ENCODE measurements around the gene ZNF282. TPM values are rescaled to one million over a fixed set of nuclear protein-coding genes. Genes with fewer than 3 reads are reported as not detected.

Gene ZNF282
- total RNA-seq, 1 experiment from 2014 or later = 44.0 TPM

DNA sequence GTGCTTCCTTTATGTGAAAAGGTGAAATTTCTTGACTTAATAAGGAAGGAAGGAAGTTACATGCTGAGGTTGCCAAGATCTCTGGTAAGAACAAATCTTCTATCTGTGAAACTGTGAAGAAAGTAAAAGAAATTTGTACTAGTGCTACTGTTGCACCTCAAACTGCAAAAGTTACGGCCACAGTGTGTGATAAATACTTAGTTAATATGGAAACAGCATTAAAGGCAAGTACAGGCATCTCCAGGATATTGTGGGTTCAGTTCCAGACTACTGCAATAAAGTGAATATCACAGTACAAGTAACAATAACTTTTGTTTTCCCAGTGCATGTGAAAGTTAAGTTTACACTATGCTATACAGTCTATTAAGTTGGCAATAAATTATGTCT is 22.8 kb upstream of the ZNF282 start:
- H3K9me3 ChIP-seq = no peaks in the 10 kb centered on the region
- BruUV-seq (replicated peaks) = no TSS peak
- no peak for DNase-seq
- no peak overlapping the region for H3K4me3 ChIP-seq (ENCODE audit: low read depth, low read length)
- intact Hi-C loops (cut with micrococcal nuclease; ENCODE audit: unreplicated experiment) = no loop called here
- ChIA-PET CTCF (no interaction called here), POLR2A (no interaction called here)
- H3K9me3 Mint-ChIP-seq (ENCODE audit: unreplicated experiment) = no peaks in the 10 kb centered on the region
- no peak overlapping the region for H3K27ac Mint-ChIP-seq (ENCODE audit: unreplicated experiment)
- H3K27me3 Mint-ChIP-seq (ENCODE audit: insufficient read depth, unreplicated experiment) = no peaks in the 10 kb centered on the region
- no peaks in the 10 kb centered on the region for H3K36me3 ChIP-seq (ENCODE audit: control insufficient read depth, insufficient read depth, low read length)
- H3K36me3 Mint-ChIP-seq (ENCODE audit: insufficient read depth, unreplicated experiment) = peaks cover 58% of the 10 kb centered on the region
- TF ChIP-seq, protein P1, sequence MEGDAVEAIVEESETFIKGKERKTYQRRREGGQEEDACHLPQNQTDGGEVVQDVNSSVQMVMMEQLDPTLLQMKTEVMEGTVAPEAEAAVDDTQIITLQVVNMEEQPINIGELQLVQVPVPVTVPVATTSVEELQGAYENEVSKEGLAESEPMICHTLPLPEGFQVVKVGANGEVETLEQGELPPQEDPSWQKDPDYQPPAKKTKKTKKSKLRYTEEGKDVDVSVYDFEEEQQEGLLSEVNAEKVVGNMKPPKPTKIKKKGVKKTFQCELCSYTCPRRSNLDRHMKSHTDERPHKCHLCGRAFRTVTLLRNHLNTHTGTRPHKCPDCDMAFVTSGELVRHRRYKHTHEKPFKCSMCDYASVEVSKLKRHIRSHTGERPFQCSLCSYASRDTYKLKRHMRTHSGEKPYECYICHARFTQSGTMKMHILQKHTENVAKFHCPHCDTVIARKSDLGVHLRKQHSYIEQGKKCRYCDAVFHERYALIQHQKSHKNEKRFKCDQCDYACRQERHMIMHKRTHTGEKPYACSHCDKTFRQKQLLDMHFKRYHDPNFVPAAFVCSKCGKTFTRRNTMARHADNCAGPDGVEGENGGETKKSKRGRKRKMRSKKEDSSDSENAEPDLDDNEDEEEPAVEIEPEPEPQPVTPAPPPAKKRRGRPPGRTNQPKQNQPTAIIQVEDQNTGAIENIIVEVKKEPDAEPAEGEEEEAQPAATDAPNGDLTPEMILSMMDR (IDR thresholded peaks at IDR 0.05; ENCODE audit: insufficient read depth in 1 of 2, low read depth in 1 of 2, low read length in 1 of 2, severe bottlenecking in 1 of 2, unreplicated experiment in 1 of 2) = no peak
- H3K4me1 Mint-ChIP-seq (ENCODE audit: low read depth, unreplicated experiment) = no peaks in the 10 kb centered on the region
- H3K4me3 Mint-ChIP-seq (ENCODE audit: unreplicated experiment) = no peak overlapping the region
- H3K27me3 ChIP-seq (replicated peaks; ENCODE audit: control insufficient read depth, insufficient read depth, low read length) = no peaks in the 10 kb centered on the region
- H3K4me1 ChIP-seq = no peaks in the 10 kb centered on the region

DNA sequence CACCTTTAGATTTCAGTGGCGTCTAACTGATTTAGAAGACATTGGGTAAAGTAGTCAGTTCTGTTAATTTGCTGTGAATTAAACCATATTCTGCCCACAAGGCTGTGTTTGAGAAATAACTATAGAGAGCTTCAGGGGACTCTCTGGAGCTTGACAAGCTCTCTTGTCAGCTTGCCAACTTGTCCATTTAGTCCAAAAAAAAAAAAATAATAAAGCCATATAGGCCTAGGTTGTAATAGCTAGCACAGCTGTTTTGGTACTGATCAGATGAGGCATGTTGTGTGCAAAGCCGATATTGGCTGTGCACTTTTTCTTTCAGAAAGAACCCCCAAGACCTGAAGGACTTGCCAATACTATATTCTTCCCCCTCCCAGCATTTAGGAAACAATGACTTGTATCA is 20.2 kb upstream of the ZNF282 start:
- no peaks in the 10 kb centered on the region for H3K9me3 Mint-ChIP-seq (ENCODE audit: unreplicated experiment)
- intact Hi-C loops (cut with micrococcal nuclease; ENCODE audit: unreplicated experiment) = no loop called here
- H3K27me3 Mint-ChIP-seq (ENCODE audit: insufficient read depth, unreplicated experiment) = no peaks in the 10 kb centered on the region
- H3K36me3 ChIP-seq (ENCODE audit: control insufficient read depth, insufficient read depth, low read length) = peaks cover 1% of the 10 kb centered on the region; the same call in 1 of the 2 replicates
- H3K4me3 ChIP-seq (ENCODE audit: low read depth, low read length) = no peak overlapping the region
- no peak overlapping the region for H3K4me3 Mint-ChIP-seq (ENCODE audit: unreplicated experiment)
- no peak overlapping the region for H3K27ac Mint-ChIP-seq (ENCODE audit: unreplicated experiment)
- no TSS peak for BruUV-seq (replicated peaks)
- no peak for DNase-seq
- H3K9me3 ChIP-seq = no peaks in the 10 kb centered on the region
- H3K4me1 Mint-ChIP-seq (ENCODE audit: low read depth, unreplicated experiment) = no peaks in the 10 kb centered on the region
- ChIA-PET CTCF (no interaction called here), POLR2A (no interaction called here)
- H3K36me3 Mint-ChIP-seq (ENCODE audit: insufficient read depth, unreplicated experiment) = peaks cover 58% of the 10 kb centered on the region
- TF ChIP-seq, protein P1 (IDR thresholded peaks at IDR 0.05; ENCODE audit: insufficient read depth in 1 of 2, low read depth in 1 of 2, low read length in 1 of 2, severe bottlenecking in 1 of 2, unreplicated experiment in 1 of 2) = no peak
- no peaks in the 10 kb centered on the region for H3K4me1 ChIP-seq
- H3K27me3 ChIP-seq (replicated peaks; ENCODE audit: control insufficient read depth, insufficient read depth, low read length) = no peaks in the 10 kb centered on the region

DNA sequence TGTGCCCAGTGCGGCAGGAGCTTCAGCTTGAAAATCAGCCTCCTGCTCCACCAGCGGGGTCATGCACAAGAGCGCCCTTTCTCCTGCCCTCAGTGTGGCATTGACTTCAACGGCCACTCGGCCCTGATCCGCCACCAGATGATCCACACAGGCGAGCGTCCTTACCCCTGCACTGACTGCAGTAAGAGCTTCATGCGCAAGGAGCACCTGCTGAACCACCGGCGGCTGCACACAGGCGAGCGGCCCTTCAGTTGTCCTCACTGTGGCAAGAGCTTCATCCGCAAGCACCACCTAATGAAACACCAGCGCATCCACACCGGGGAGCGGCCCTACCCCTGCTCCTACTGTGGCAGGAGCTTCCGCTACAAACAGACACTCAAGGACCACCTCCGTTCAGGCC is 16.1 kb upstream of the ZNF282 start:
- no peaks in the 10 kb centered on the region for H3K27me3 ChIP-seq (replicated peaks; ENCODE audit: control insufficient read depth, insufficient read depth, low read length)
- intact Hi-C loops (cut with micrococcal nuclease; ENCODE audit: unreplicated experiment) = no loop called here
- CTCF ChIA-PET = no interaction called here
- no TSS peak for BruUV-seq (replicated peaks)
- Mint-ChIP-seq H3K27me3 (ENCODE audit: insufficient read depth, unreplicated experiment) (no peaks in the 10 kb centered on the region), H3K9me3 (ENCODE audit: unreplicated experiment) (no peaks in the 10 kb centered on the region), H3K4me3 (ENCODE audit: unreplicated experiment) (no peak overlapping the region), H3K36me3 (ENCODE audit: insufficient read depth, unreplicated experiment) (peaks cover 42% of the 10 kb centered on the region), H3K27ac (ENCODE audit: unreplicated experiment) (no peak overlapping the region), H3K4me1 (ENCODE audit: low read depth, unreplicated experiment) (no peaks in the 10 kb centered on the region)
- H3K9me3 ChIP-seq = no peaks in the 10 kb centered on the region
- no peak overlapping the region for H3K4me3 ChIP-seq (ENCODE audit: low read depth, low read length)
- POLR2A ChIA-PET = no interaction called here
- H3K4me1 ChIP-seq = no peaks in the 10 kb centered on the region
- H3K36me3 ChIP-seq (ENCODE audit: control insufficient read depth, insufficient read depth, low read length) = peaks cover 1% of the 10 kb centered on the region; the same call in 1 of the 2 replicates
- DNase-seq = no peak
- TF ChIP-seq, protein P1 (IDR thresholded peaks at IDR 0.05; ENCODE audit: insufficient read depth in 1 of 2, low read depth in 1 of 2, low read length in 1 of 2, severe bottlenecking in 1 of 2, unreplicated experiment in 1 of 2) = no peak

All from Caco-2 (cell line).